Kasumi-1 (cell line): ENCODE data around the gene ZEB2.
A peak's percentile ranks its signal among the peaks of the same experiment; 100 is the strongest.
"Not testable (repeated sequence)": the region's sequence is repeated elsewhere in the genome, so short reads cannot be mapped to it uniquely, and the experiment has no call there.

Experiments
- DNase-seq, 2 experiments: peaks; one replicate each; lab custom pipeline; 2025; lab: John Stamatoyannopoulos, UW

Gene ZEB2

GRCh38 chr2:144385381-144385780, 134.5 kb downstream of the ZEB2 start:
- no peak for DNase-seq

- DNase-seq, result peak in 1 of 2 experiments; percentile 53
Observed at GRCh38 chr2:144383571-144384100, 136.3 kb downstream of the ZEB2 start.

GRCh38 chr2:144382849-144383248, 137.1 kb downstream of the ZEB2 start:
- DNase-seq, result peak; percentile 100

- DNase-seq, result no peak
Observed at GRCh38 chr2:144381716-144382115, 138.2 kb downstream of the ZEB2 start.

GRCh38 chr2:144379851-144380311, 140.0 kb downstream of the ZEB2 start:
- DNase-seq, result no peak

GRCh38 chr2:144378551-144378950, 141.4 kb downstream of the ZEB2 start:
- no peak for DNase-seq

- DNase-seq, result peak; percentile 51 to 52
Observed at GRCh38 chr2:144377914-144378313, 142.0 kb downstream of the ZEB2 start.

- no peak for DNase-seq
Observed at GRCh38 chr2:144376926-144377325, 143.0 kb downstream of the ZEB2 start.

- DNase-seq, result peak; percentile 48 to 59
Observed at GRCh38 chr2:144376460-144376859, 143.5 kb downstream of the ZEB2 start.

- DNase-seq, result peak; percentile 77 to 81
Observed at GRCh38 chr2:144374163-144374661, 145.7 kb downstream of the ZEB2 start.

- DNase-seq, result peak; percentile 55 to 59
Observed at GRCh38 chr2:144372410-144373080, 147.4 kb downstream of the ZEB2 start.

- peak; percentile 36 to 48 for DNase-seq
Observed at GRCh38 chr2:144370937-144371584, 148.9 kb downstream of the ZEB2 start.

- no peak for DNase-seq
Observed at GRCh38 chr2:144369416-144369815, 150.5 kb downstream of the ZEB2 start.

- no peak for DNase-seq
Observed at GRCh38 chr2:144366825-144367429, 153.0 kb downstream of the ZEB2 start.

GRCh38 chr2:144364944-144365738, 154.8 kb downstream of the ZEB2 start:
- DNase-seq, result no peak

- not testable (repeated sequence) for DNase-seq
Observed at GRCh38 chr2:144364247-144364646, 155.7 kb downstream of the ZEB2 start.

GRCh38 chr2:144362401-144362800, 157.5 kb downstream of the ZEB2 start:
- DNase-seq, result no peak

GRCh38 chr2:144361742-144362141, 158.2 kb downstream of the ZEB2 start:
- DNase-seq, result peak in 1 of 2 experiments; percentile 8

- no peak for DNase-seq
Observed at GRCh38 chr2:144359684-144360083, 160.2 kb downstream of the ZEB2 start.

GRCh38 chr2:144358979-144359541, 160.9 kb downstream of the ZEB2 start:
- DNase-seq, result no peak

GRCh38 chr2:144358374-144358964, 161.4 kb downstream of the ZEB2 start:
- DNase-seq, result no peak
